ENCODE measurements around the gene LRP5. TPM values are rescaled to one million over a fixed set of nuclear protein-coding genes. Genes with fewer than 3 reads are reported as not detected.

LRP5 gene
- total RNA-seq, 1 donor from 2014 or later, result 20.2 TPM

- no peak overlapping the region for H2AFZ ChIP-seq (ENCODE audit: low read depth, low read length)
- no peak for DNase-seq (ENCODE audit: low read depth)
- Mint-ChIP-seq H3K36me3 (ENCODE audit: low read depth, unreplicated experiment) (peaks cover 21% of the 10 kb centered on the region), H3K27ac (ENCODE audit: unreplicated experiment) (peak overlapping the region; percentile 97), H3K9me3 (ENCODE audit: unreplicated experiment) (no peaks in the 10 kb centered on the region), H3K4me3 (ENCODE audit: unreplicated experiment) (peak overlapping the region; percentile 97), H3K27me3 (ENCODE audit: low read depth, unreplicated experiment) (no peaks in the 10 kb centered on the region), H3K4me1 (ENCODE audit: low read depth, unreplicated experiment) (peaks cover 29% of the 10 kb centered on the region)
- no peak for FAIRE-seq
- H3K9ac ChIP-seq (ENCODE audit: low read length), result peak overlapping the region; percentile 99
- no peaks in the 10 kb centered on the region for H3K9me3 ChIP-seq (ENCODE audit: insufficient read depth, low read depth, low read length)
- no peaks in the 10 kb centered on the region for H3K27me3 ChIP-seq (ENCODE audit: insufficient read depth, low read length)
- H3K4me2 ChIP-seq (ENCODE audit: low read length), result peak overlapping the region; percentile 89
- H3K36me3 ChIP-seq (ENCODE audit: insufficient read depth, low read length), result peaks cover 16% of the 10 kb centered on the region
- TF ChIP-seq CTCF (IDR thresholded peaks at IDR 0.05; ENCODE audit: insufficient read depth, low read depth, low read length), result no peak
- no peak for TF ChIP-seq EZH2 (IDR thresholded peaks at IDR 0.05; ENCODE audit: insufficient read depth, low read length)
- peak overlapping the region; percentile 94 for H3K27ac ChIP-seq (ENCODE audit: low read depth, low read length)
- peak overlapping the region; percentile 93 for H3K4me3 ChIP-seq (ENCODE audit: insufficient read depth, low read depth, low read length)
- peaks cover 18% of the 10 kb centered on the region for H3K4me1 ChIP-seq (ENCODE audit: insufficient read depth, low read length)
- peaks cover 61% of the 10 kb centered on the region for H3K79me2 ChIP-seq (ENCODE audit: insufficient read depth, low read length)
- peaks cover 50% of the 10 kb centered on the region for H4K20me1 ChIP-seq (ENCODE audit: insufficient read depth, low read length)
Observed at GRCh38 chr11:68270196-68271022, 42.0 kb upstream of the LRP5 start.

- Histone ChIP-seq H3K36me3 (ENCODE audit: insufficient read depth, low read length) (peaks cover 15% of the 10 kb centered on the region), H3K4me1 (ENCODE audit: insufficient read depth, low read length) (peaks cover 18% of the 10 kb centered on the region), H2AFZ (ENCODE audit: low read depth, low read length) (peak overlapping the region; percentile 25), H3K27ac (ENCODE audit: low read depth, low read length) (peak overlapping the region; percentile 94), H3K9ac (ENCODE audit: low read length) (peak overlapping the region; percentile 99), H4K20me1 (ENCODE audit: insufficient read depth, low read length) (peaks cover 44% of the 10 kb centered on the region), H3K4me3 (ENCODE audit: insufficient read depth, low read depth, low read length) (peak overlapping the region; percentile 93), H3K79me2 (ENCODE audit: insufficient read depth, low read length) (peaks cover 54% of the 10 kb centered on the region), H3K4me2 (ENCODE audit: low read length) (peak overlapping the region; percentile 89), H3K27me3 (ENCODE audit: insufficient read depth, low read length) (no peaks in the 10 kb centered on the region), H3K9me3 (ENCODE audit: insufficient read depth, low read depth, low read length) (no peaks in the 10 kb centered on the region)
- TF ChIP-seq EZH2 (IDR thresholded peaks at IDR 0.05; ENCODE audit: insufficient read depth, low read length), result no peak
- peak; percentile 47 for TF ChIP-seq CTCF (IDR thresholded peaks at IDR 0.05; ENCODE audit: insufficient read depth, low read depth, low read length)
- Mint-ChIP-seq H3K27me3 (ENCODE audit: low read depth, unreplicated experiment) (no peaks in the 10 kb centered on the region), H3K27ac (ENCODE audit: unreplicated experiment) (peak overlapping the region; percentile 97), H3K4me3 (ENCODE audit: unreplicated experiment) (peak overlapping the region; percentile 97), H3K4me1 (ENCODE audit: low read depth, unreplicated experiment) (peaks cover 29% of the 10 kb centered on the region), H3K9me3 (ENCODE audit: unreplicated experiment) (no peaks in the 10 kb centered on the region), H3K36me3 (ENCODE audit: low read depth, unreplicated experiment) (peaks cover 18% of the 10 kb centered on the region)
- FAIRE-seq, result no peak
- DNase-seq (ENCODE audit: low read depth), result peak; percentile 77
Observed at GRCh38 chr11:68271023-68271780, 41.2 kb upstream of the LRP5 start.

Data from astrocyte (in vitro differentiated cells and primary cell).